Effector CD4-positive, alpha-beta T cell (primary cell): Measurements from ENCODE around the gene SCAI.
"Not testable (repeated sequence)": the region's sequence is repeated elsewhere in the genome, so short reads cannot be mapped to it uniquely, and the experiment has no call there.

Experiments used
- DNase-seq: peaks from one replicate; pipeline ENCODE4 v3.0.0-alpha.2; 2020

The SCAI gene

GRCh38 chr9:125100822-125101221 is 42.5 kb downstream of the SCAI start:
- no peak for DNase-seq

- DNase-seq, result no peak
Measured at GRCh38 chr9:125099816-125100215, 43.5 kb downstream of the SCAI start.

GRCh38 chr9:125095821-125096443 is 47.4 kb downstream of the SCAI start:
- DNase-seq, result no peak

GRCh38 chr9:125091121-125091520 is 52.2 kb downstream of the SCAI start:
- DNase-seq, result no peak

GRCh38 chr9:125089331-125089730 is 54.0 kb downstream of the SCAI start:
- no peak for DNase-seq

GRCh38 chr9:125088752-125089151 is 54.6 kb downstream of the SCAI start:
- no peak for DNase-seq

GRCh38 chr9:125085703-125086477 is 57.4 kb downstream of the SCAI start:
- DNase-seq, result no peak

GRCh38 chr9:125082197-125082596 is 61.1 kb downstream of the SCAI start:
- not testable (repeated sequence) for DNase-seq

- not testable (repeated sequence) for DNase-seq
Measured at GRCh38 chr9:125080797-125081196, 62.5 kb downstream of the SCAI start.

- no peak for DNase-seq
Measured at GRCh38 chr9:125079931-125080330, 63.4 kb downstream of the SCAI start.

GRCh38 chr9:125075997-125076396 is 67.3 kb downstream of the SCAI start:
- DNase-seq, result no peak

- no peak for DNase-seq
Measured at GRCh38 chr9:125074976-125075375, 68.4 kb downstream of the SCAI start.

GRCh38 chr9:125066839-125067619 is 76.3 kb downstream of the SCAI start:
- no peak for DNase-seq

- no peak for DNase-seq
Measured at GRCh38 chr9:125061391-125061790, 81.9 kb downstream of the SCAI start.

GRCh38 chr9:125049212-125050049 is 93.9 kb downstream of the SCAI start:
- no peak for DNase-seq

- DNase-seq, result no peak
Measured at GRCh38 chr9:125043631-125044030, 99.7 kb downstream of the SCAI start.

GRCh38 chr9:125043148-125043547 is 100.2 kb downstream of the SCAI start:
- DNase-seq, result no peak

GRCh38 chr9:125038166-125038565 is 105.2 kb downstream of the SCAI start:
- no peak for DNase-seq

GRCh38 chr9:125028041-125028440 is 115.3 kb downstream of the SCAI start:
- DNase-seq, result no peak

GRCh38 chr9:125024917-125025316 is 118.4 kb downstream of the SCAI start:
- no peak for DNase-seq

- DNase-seq, result no peak
Measured at GRCh38 chr9:125021069-125021468, 122.3 kb downstream of the SCAI start.

GRCh38 chr9:125015655-125016054 is 127.7 kb downstream of the SCAI start:
- DNase-seq, result not testable (repeated sequence)

GRCh38 chr9:125012013-125012412 is 131.3 kb downstream of the SCAI start:
- not testable (repeated sequence) for DNase-seq
